ENCODE results near the gene TMEM44. TPM values are rescaled to one million over a fixed set of nuclear protein-coding genes. Genes with fewer than 3 reads are reported as not detected.

TMEM44 gene
- total and polyA plus RNA-seq, 10 donors, result 5.5 to 30.3 (median 22.1) TPM

DNA sequence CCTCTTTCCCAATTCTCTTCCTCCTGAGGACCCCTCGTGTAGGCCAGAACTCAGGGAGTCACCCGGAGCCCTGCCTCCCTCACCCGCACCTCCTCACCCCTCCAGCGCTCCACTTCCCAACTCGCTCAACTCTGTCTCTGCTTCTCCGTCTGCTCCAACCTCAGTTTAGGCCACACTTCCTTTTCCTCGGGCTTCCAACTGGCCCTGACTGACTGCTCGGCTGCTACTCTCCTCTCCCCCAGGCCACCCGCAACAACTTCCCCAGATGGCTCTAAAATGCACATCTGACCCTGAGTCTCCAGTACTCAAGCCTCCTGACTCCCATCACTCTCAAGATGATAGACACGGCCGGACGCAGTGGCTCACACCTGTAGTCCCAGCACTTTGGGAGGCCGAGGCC, 23.6 kb downstream of the TMEM44 start:
- H3K27ac ChIP-seq, result no peak overlapping the region
- WGBS, 5 donors, result 76 to 86% (median 84%) methylated on average over 13 of the region's 13 CpGs
- no peak overlapping the region for H3K4me3 ChIP-seq
- H3K4me1 ChIP-seq, result no peaks in the 10 kb centered on the region
- H3K9me3 ChIP-seq, result no peaks in the 10 kb centered on the region
- DNase-seq, result no peak
- no peak for TF ChIP-seq CTCF (IDR thresholded peaks at IDR 0.05 in 8 of 11, conservative IDR thresholded peaks at IDR 0.05 in 3 of 11)
- no peak for TF ChIP-seq POLR2A (IDR thresholded peaks at IDR 0.05)
- no peak for TF ChIP-seq POLR2AphosphoS5 (IDR thresholded peaks at IDR 0.05)
- H3K27me3 ChIP-seq (replicated peaks in 1 of 7), result no peaks in the 10 kb centered on the region
- H3K36me3 ChIP-seq, result peaks cover 0 to 25% (median 0%) of the 10 kb centered on the region in 6 donors
- intact Hi-C loops (cut with DNase I; ENCODE audit: low total_unique reads), result no loop called here

DNA sequence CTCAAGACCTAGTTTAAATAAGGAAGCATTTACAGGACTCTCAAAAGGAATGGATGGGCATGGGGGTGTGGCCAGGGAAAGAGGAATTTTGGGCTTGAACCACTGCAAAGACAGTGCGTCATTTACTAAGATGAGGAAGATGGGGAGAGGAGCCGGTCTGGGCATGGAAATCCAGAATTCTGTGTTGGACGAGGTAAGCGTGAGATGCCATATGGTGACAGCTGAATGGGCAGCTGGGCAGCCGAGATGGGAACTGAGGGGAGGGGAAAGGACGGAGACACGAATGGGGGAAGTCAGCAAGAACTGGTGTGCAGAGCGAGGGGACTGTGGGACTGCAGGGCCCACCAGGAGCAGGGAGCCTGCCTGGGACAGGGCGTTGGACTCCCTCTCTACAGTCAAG, 24.2 kb downstream of the TMEM44 start:
- no peaks in the 10 kb centered on the region for H3K27me3 ChIP-seq (replicated peaks in 1 of 7)
- H3K4me1 ChIP-seq, result no peaks in the 10 kb centered on the region
- no peak for DNase-seq
- H3K36me3 ChIP-seq, result peaks cover 0 to 26% (median 0%) of the 10 kb centered on the region in 6 donors
- H3K4me3 ChIP-seq, result no peak overlapping the region
- intact Hi-C loops (cut with DNase I; ENCODE audit: low total_unique reads), result no loop called here
- TF ChIP-seq POLR2A (IDR thresholded peaks at IDR 0.05) (no peak), POLR2AphosphoS5 (IDR thresholded peaks at IDR 0.05) (no peak), CTCF (IDR thresholded peaks at IDR 0.05 in 8 of 11, conservative IDR thresholded peaks at IDR 0.05 in 3 of 11) (no peak)
- H3K9me3 ChIP-seq, result no peaks in the 10 kb centered on the region
- H3K27ac ChIP-seq, result no peak overlapping the region
- 87 to 92% (median 90%) methylated on average over 9 of the region's 9 CpGs for WGBS, 5 donors

GRCh38 chr3:194607592-194608389, 25.4 kb downstream of the TMEM44 start:
- TF ChIP-seq POLR2AphosphoS5 (IDR thresholded peaks at IDR 0.05), result no peak
- TF ChIP-seq POLR2A (IDR thresholded peaks at IDR 0.05), result no peak
- no peak for DNase-seq
- Histone ChIP-seq H3K4me3 (no peak overlapping the region), H3K36me3 (peaks cover 0 to 38% (median 0%) of the 10 kb centered on the region in 6 donors), H3K27ac (no peak overlapping the region), H3K9me3 (no peaks in the 10 kb centered on the region), H3K27me3 (replicated peaks in 1 of 7) (no peaks in the 10 kb centered on the region), H3K4me1 (no peaks in the 10 kb centered on the region)
- 81 to 89% (median 87%) methylated on average over 10 of the region's 10 CpGs for WGBS, 5 donors
- intact Hi-C loops (cut with DNase I; ENCODE audit: low total_unique reads), result no loop called here

- 81 to 93% (median 86%) methylated on average over 3 of the region's 3 CpGs for WGBS, 5 donors
- no peak for DNase-seq
- Histone ChIP-seq H3K4me1 (no peaks in the 10 kb centered on the region), H3K9me3 (no peaks in the 10 kb centered on the region), H3K4me3 (no peak overlapping the region), H3K36me3 (peaks cover 0 to 47% (median 0%) of the 10 kb centered on the region in 6 donors), H3K27ac (no peak overlapping the region), H3K27me3 (replicated peaks in 1 of 7) (no peaks in the 10 kb centered on the region)
- intact Hi-C loops (cut with DNase I; ENCODE audit: low total_unique reads), result no loop called here
- TF ChIP-seq POLR2AphosphoS5 (IDR thresholded peaks at IDR 0.05) (no peak), POLR2A (IDR thresholded peaks at IDR 0.05) (no peak), CTCF (IDR thresholded peaks at IDR 0.05 in 8 of 11, conservative IDR thresholded peaks at IDR 0.05 in 3 of 11) (no peak)
These were observed 26.3 kb downstream of the TMEM44 start for GRCh38 chr3:194606941-194607340.
